ENCODE data around the gene SPATS2L.

- TF ChIP-seq POLR2A (IDR thresholded peaks at IDR 0.05; ENCODE audit: low read depth, low read length) (no peak), POLR2AphosphoS5 (IDR thresholded peaks at IDR 0.05; ENCODE audit: low read depth, low read length) (no peak)
Measured at GRCh38 chr2:200456567-200456966, 150.1 kb downstream of the SPATS2L start.

Measured in GM12892 (cell line).